H1 (cell line): ENCODE results near the gene MICALL2. TPM values are rescaled to one million over a fixed set of nuclear protein-coding genes. Genes with fewer than 3 reads are reported as not detected.

Experiments used
- BACH1 ChIP-seq: IDR thresholded peaks from 2 replicates; pipeline ENCODE4 v1.6.1; 2012; ENCODE audit warnings: low read length, improper control_type of control experiment
- GABPA ChIP-seq: IDR thresholded peaks from 2 replicates; pipeline ENCODE4 v1.6.1; 2011; ENCODE audit warnings: mild to moderate bottlenecking, low read length, moderate library complexity, borderline replicate concordance; ENCODE audit not compliant: insufficient read depth
- SP1 ChIP-seq: IDR thresholded peaks from 2 replicates; pipeline ENCODE4 v1.6.1; 2011; ENCODE audit warnings: low read depth, low read length
- TEAD4 ChIP-seq: IDR thresholded peaks from 2 replicates; pipeline ENCODE4 v1.6.1; 2012; ENCODE audit warnings: low read depth, low read length, inconsistent platforms, mixed read lengths
- polyA plus RNA-seq, 7 experiments: library from polyadenylated mRNA; depleted of rRNA in 3 of 7; stranded (reverse) in 5 of 7; unstranded in 2 of 7; fragments of >200 nt in 5 of 7; fragments of 200-250 nt in 2 of 7; gene quantifications; 1 replicate in 5 of 7; 2 replicates in 1 of 7; 4 replicates in 1 of 7; pipeline versions ENCODE4 v1.2.1 to v1.2.3, GENCODE V29; 2011 to 2013; ENCODE audit warnings: missing spikeins in 2 of 7, mixed read lengths in 2 of 7
- total RNA-seq: library from RNA; stranded (reverse); fragmentation: NEBNext Ultra II Directional; extraction: Animal tissue kit (Norgen Biotek cat#: 25700); gene quantifications from 2 replicates; pipeline ENCODE4 v1.2.1, GENCODE V29; 2021
- TF ChIP-seq, protein P1 (sequence below): fragments of 300-600 bp; sonication (generic); IDR thresholded peaks from 2 replicates; pipeline ENCODE4 v1.7.1; 2012; ENCODE audit warnings: low read length, moderate library complexity, mild to moderate bottlenecking, inconsistent platforms; ENCODE audit not compliant: insufficient replicate concordance

Gene MICALL2
- total and polyA plus RNA-seq, 2 of the 8 experiments (the other 6 are each of a cell fraction or from before 2014, with no cell fraction given): 5.3 to 8.5 TPM

DNA sequence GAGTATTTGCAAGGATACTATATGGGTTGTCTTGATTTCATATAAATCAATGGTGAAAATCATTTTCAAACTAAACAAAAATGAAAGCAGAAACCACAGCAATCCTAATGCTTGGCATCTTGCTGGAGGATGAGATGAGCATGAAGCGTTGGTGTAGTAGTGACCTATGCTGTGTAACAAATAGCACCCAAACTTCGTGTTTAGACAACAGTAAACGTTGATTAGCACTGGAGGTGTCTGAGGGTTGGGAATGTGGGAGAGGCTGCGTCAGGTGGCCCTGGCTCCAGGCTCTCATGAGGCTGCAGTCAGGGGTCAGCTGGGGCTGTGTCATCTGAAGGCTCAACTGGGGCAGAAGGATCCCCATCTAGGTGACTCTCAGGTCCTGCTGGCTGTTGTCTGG is 67.8 kb downstream of the MICALL2 start (continued):
- TF ChIP-seq, protein P1, sequence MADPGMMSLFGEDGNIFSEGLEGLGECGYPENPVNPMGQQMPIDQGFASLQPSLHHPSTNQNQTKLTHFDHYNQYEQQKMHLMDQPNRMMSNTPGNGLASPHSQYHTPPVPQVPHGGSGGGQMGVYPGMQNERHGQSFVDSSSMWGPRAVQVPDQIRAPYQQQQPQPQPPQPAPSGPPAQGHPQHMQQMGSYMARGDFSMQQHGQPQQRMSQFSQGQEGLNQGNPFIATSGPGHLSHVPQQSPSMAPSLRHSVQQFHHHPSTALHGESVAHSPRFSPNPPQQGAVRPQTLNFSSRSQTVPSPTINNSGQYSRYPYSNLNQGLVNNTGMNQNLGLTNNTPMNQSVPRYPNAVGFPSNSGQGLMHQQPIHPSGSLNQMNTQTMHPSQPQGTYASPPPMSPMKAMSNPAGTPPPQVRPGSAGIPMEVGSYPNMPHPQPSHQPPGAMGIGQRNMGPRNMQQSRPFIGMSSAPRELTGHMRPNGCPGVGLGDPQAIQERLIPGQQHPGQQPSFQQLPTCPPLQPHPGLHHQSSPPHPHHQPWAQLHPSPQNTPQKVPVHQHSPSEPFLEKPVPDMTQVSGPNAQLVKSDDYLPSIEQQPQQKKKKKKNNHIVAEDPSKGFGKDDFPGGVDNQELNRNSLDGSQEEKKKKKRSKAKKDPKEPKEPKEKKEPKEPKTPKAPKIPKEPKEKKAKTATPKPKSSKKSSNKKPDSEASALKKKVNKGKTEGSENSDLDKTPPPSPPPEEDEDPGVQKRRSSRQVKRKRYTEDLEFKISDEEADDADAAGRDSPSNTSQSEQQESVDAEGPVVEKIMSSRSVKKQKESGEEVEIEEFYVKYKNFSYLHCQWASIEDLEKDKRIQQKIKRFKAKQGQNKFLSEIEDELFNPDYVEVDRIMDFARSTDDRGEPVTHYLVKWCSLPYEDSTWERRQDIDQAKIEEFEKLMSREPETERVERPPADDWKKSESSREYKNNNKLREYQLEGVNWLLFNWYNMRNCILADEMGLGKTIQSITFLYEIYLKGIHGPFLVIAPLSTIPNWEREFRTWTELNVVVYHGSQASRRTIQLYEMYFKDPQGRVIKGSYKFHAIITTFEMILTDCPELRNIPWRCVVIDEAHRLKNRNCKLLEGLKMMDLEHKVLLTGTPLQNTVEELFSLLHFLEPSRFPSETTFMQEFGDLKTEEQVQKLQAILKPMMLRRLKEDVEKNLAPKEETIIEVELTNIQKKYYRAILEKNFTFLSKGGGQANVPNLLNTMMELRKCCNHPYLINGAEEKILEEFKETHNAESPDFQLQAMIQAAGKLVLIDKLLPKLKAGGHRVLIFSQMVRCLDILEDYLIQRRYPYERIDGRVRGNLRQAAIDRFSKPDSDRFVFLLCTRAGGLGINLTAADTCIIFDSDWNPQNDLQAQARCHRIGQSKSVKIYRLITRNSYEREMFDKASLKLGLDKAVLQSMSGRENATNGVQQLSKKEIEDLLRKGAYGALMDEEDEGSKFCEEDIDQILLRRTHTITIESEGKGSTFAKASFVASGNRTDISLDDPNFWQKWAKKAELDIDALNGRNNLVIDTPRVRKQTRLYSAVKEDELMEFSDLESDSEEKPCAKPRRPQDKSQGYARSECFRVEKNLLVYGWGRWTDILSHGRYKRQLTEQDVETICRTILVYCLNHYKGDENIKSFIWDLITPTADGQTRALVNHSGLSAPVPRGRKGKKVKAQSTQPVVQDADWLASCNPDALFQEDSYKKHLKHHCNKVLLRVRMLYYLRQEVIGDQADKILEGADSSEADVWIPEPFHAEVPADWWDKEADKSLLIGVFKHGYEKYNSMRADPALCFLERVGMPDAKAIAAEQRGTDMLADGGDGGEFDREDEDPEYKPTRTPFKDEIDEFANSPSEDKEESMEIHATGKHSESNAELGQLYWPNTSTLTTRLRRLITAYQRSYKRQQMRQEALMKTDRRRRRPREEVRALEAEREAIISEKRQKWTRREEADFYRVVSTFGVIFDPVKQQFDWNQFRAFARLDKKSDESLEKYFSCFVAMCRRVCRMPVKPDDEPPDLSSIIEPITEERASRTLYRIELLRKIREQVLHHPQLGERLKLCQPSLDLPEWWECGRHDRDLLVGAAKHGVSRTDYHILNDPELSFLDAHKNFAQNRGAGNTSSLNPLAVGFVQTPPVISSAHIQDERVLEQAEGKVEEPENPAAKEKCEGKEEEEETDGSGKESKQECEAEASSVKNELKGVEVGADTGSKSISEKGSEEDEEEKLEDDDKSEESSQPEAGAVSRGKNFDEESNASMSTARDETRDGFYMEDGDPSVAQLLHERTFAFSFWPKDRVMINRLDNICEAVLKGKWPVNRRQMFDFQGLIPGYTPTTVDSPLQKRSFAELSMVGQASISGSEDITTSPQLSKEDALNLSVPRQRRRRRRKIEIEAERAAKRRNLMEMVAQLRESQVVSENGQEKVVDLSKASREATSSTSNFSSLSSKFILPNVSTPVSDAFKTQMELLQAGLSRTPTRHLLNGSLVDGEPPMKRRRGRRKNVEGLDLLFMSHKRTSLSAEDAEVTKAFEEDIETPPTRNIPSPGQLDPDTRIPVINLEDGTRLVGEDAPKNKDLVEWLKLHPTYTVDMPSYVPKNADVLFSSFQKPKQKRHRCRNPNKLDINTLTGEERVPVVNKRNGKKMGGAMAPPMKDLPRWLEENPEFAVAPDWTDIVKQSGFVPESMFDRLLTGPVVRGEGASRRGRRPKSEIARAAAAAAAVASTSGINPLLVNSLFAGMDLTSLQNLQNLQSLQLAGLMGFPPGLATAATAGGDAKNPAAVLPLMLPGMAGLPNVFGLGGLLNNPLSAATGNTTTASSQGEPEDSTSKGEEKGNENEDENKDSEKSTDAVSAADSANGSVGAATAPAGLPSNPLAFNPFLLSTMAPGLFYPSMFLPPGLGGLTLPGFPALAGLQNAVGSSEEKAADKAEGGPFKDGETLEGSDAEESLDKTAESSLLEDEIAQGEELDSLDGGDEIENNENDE: no peak
- no peak for TF ChIP-seq GABPA
- TF ChIP-seq BACH1: no peak
- TF ChIP-seq TEAD4: no peak
- no peak for TF ChIP-seq SP1
- TF ChIP-seq, all 59 proteins: peak for 0
